WTC11 (cell line): ENCODE results near the gene TLE5. TPM values are rescaled to one million over a fixed set of nuclear protein-coding genes. Genes with fewer than 3 reads are reported as not detected.

Experiments
- ATAC-seq: fragments of 200-7000 bp; cut with Tn5 transposase; 2 replicates; pipeline ENCODE4 v1.10.0; 2021; ENCODE audit warnings: mild to moderate bottlenecking, moderate library complexity
- CTCF ChIA-PET: fragments of 300-600 bp; sonication (Branson Sonifier 250); formaldehyde crosslinking; loops from one replicate; lab custom pipeline; 2021; ENCODE audit warnings: antibody characterized with exemption; lab: Charles Lee
- POLR2A ChIA-PET: fragments of 350-600 bp; sonication (Branson Sonifier 250); formaldehyde crosslinking; loops from one replicate; lab custom pipeline; 2021; ENCODE audit warnings: antibody characterized with exemption; lab: Charles Lee
- DNase-seq: peaks from one replicate; pipeline ENCODE4 v3.0.0; 2021; ENCODE audit warnings: low spot score
- H3K27ac Mint-ChIP-seq: 2 replicates; pipeline ENCODE4 v1.8.0; 2021; ENCODE audit warnings: mixed read lengths
- H3K27me3 Mint-ChIP-seq: 2 replicates; pipeline ENCODE4 v1.8.0; 2021; ENCODE audit warnings: low read depth, mild to moderate bottlenecking, moderate library complexity, mixed read lengths
- H3K36me3 Mint-ChIP-seq: 2 replicates; pipeline ENCODE4 v1.8.0; 2021; ENCODE audit warnings: mixed read lengths
- H3K4me1 Mint-ChIP-seq: 2 replicates; pipeline ENCODE4 v1.8.0; 2022; ENCODE audit warnings: mixed read lengths
- H3K4me3 Mint-ChIP-seq: 2 replicates; pipeline ENCODE4 v1.8.0; 2021; ENCODE audit warnings: mild to moderate bottlenecking, moderate library complexity, mixed read lengths
- H3K9me3 Mint-ChIP-seq: 2 replicates; pipeline ENCODE4 v1.8.0; 2021; ENCODE audit warnings: mixed read lengths
- ATF3 ChIP-seq: sonication (generic); formaldehyde crosslinking; conservative IDR thresholded peaks from 2 replicates; pipeline ENCODE4 v1.8.1; 2022; ENCODE audit warnings: mild to moderate bottlenecking, missing genetic modification reagents
- ETV6 ChIP-seq: sonication (generic); formaldehyde crosslinking; IDR thresholded peaks from 2 replicates; pipeline ENCODE4 v1.8.1; 2022; ENCODE audit warnings: mild to moderate bottlenecking, missing genetic modification reagents
- FOXK1 ChIP-seq: sonication (generic); formaldehyde crosslinking; IDR thresholded peaks from 2 replicates; pipeline ENCODE4 v1.8.0; 2022; ENCODE audit warnings: mild to moderate bottlenecking, moderate library complexity, missing genetic modification reagents
- FOXP1 ChIP-seq: sonication (generic); formaldehyde crosslinking; IDR thresholded peaks from 2 replicates; pipeline ENCODE4 v1.8.0; 2022; ENCODE audit warnings: missing genetic modification reagents, mild to moderate bottlenecking, moderate library complexity, borderline replicate concordance
- GABPB1 ChIP-seq: sonication (generic); formaldehyde crosslinking; IDR thresholded peaks from 2 replicates; pipeline ENCODE4 v1.8.1; 2023; ENCODE audit warnings: mild to moderate bottlenecking, missing genetic modification reagents
- IRF2 ChIP-seq: sonication (generic); formaldehyde crosslinking; IDR thresholded peaks from 2 replicates; pipeline ENCODE4 v1.8.0; 2022; ENCODE audit warnings: low read depth, missing genetic modification reagents, borderline replicate concordance
- KAT7 ChIP-seq: sonication (generic); formaldehyde crosslinking; IDR thresholded peaks from 2 replicates; pipeline ENCODE4 v1.8.1; 2023; ENCODE audit warnings: missing genetic modification reagents, mild to moderate bottlenecking, borderline replicate concordance
- MYBL2 ChIP-seq: sonication (generic); formaldehyde crosslinking; IDR thresholded peaks from 2 replicates; pipeline ENCODE4 v1.8.1; 2023; ENCODE audit warnings: mild to moderate bottlenecking, moderate library complexity, missing genetic modification reagents
- NFE2L1 ChIP-seq: sonication (generic); formaldehyde crosslinking; IDR thresholded peaks from 2 replicates; pipeline ENCODE4 v1.8.1; 2023; ENCODE audit warnings: missing genetic modification reagents
- PRRX2 ChIP-seq: fragments of 250-450 bp; sonication (Bioruptor Pico); IDR thresholded peaks from 2 replicates; pipeline ENCODE4 v1.8.0; 2021; ENCODE audit warnings: mild to moderate bottlenecking
- RORB ChIP-seq: fragments of 250-450 bp; sonication (Bioruptor Pico); IDR thresholded peaks from 2 replicates; pipeline ENCODE4 v1.9.0; 2021; ENCODE audit warnings: mild to moderate bottlenecking
- TEAD4 ChIP-seq: sonication (generic); formaldehyde crosslinking; IDR thresholded peaks from 2 replicates; pipeline ENCODE4 v1.8.0; 2022; ENCODE audit warnings: mild to moderate bottlenecking, missing genetic modification reagents
- ZBTB21 ChIP-seq: sonication (generic); formaldehyde crosslinking; IDR thresholded peaks from 2 replicates; pipeline ENCODE4 v1.8.1; 2023; ENCODE audit warnings: mild to moderate bottlenecking, missing genetic modification reagents, borderline replicate concordance
- ZNF232 ChIP-seq: sonication (generic); formaldehyde crosslinking; IDR thresholded peaks from 2 replicates; pipeline ENCODE4 v1.8.0; 2022; ENCODE audit warnings: mild to moderate bottlenecking, missing genetic modification reagents
- ZNF423 ChIP-seq: fragments of 250-450 bp; sonication (Bioruptor Pico); IDR thresholded peaks from 2 replicates; pipeline ENCODE4 v2.1.2; 2022; ENCODE audit warnings: mild to moderate bottlenecking, moderate library complexity
- total RNA-seq: library from RNA; stranded (reverse); gene quantifications from 3 replicates; pipeline ENCODE4 v1.2.3, GENCODE V29; 2021
- TF ChIP-seq, protein P1 (sequence below): sonication (generic); formaldehyde crosslinking; IDR thresholded peaks from 2 replicates; pipeline ENCODE4 v1.8.0; 2022; ENCODE audit warnings: mild to moderate bottlenecking, missing genetic modification reagents
- TF ChIP-seq, protein P2 (sequence below): sonication (generic); formaldehyde crosslinking; IDR thresholded peaks from 2 replicates; pipeline ENCODE4 v1.8.1; 2022; ENCODE audit warnings: mild to moderate bottlenecking, missing genetic modification reagents, moderate library complexity, borderline replicate concordance
- TF ChIP-seq, protein P3 (sequence below): fragments of 250-450 bp; sonication (Bioruptor Pico); conservative IDR thresholded peaks from 2 replicates; pipeline ENCODE4 v1.9.0; 2021; ENCODE audit warnings: mild to moderate bottlenecking
- TF ChIP-seq, protein P4 (sequence below): sonication (generic); formaldehyde crosslinking; IDR thresholded peaks from 2 replicates; pipeline ENCODE4 v1.8.1; 2023; ENCODE audit warnings: mild to moderate bottlenecking, missing genetic modification reagents
- TF ChIP-seq, protein P5 (sequence below): sonication (generic); formaldehyde crosslinking; IDR thresholded peaks from 2 replicates; pipeline ENCODE4 v1.8.0; 2022; ENCODE audit warnings: mild to moderate bottlenecking, missing genetic modification reagents

TLE5 gene
- total RNA-seq, 1 experiment from 2014 or later: 246 TPM

GRCh38 chr19:3057275-3057714 is 5.0 kb downstream of the TLE5 start:
- H3K36me3 Mint-ChIP-seq: peaks cover 20% of the 10 kb centered on the region
- H3K4me1 Mint-ChIP-seq: peaks cover 46% of the 10 kb centered on the region
- ChIA-PET CTCF (interaction anchor here (0.6 to 1.9 kb wide), 6 partner anchors 17 to 107 kb away, joined by 3 to 7 read pairs (median 4); no protein-coding TSS in a partner anchor), POLR2A (interaction anchor here (0.7 to 0.9 kb wide), 2 partner anchors 11 to 16 kb away, joined by 3 read pairs; no protein-coding TSS in a partner anchor)
- no peak overlapping the region for H3K4me3 Mint-ChIP-seq
- no peaks in the 10 kb centered on the region for H3K27me3 Mint-ChIP-seq
- DNase-seq (no peak), ATAC-seq (peak; percentile 12; the same call in 1 of the 2 replicates)
- TF ChIP-seq, protein P1, sequence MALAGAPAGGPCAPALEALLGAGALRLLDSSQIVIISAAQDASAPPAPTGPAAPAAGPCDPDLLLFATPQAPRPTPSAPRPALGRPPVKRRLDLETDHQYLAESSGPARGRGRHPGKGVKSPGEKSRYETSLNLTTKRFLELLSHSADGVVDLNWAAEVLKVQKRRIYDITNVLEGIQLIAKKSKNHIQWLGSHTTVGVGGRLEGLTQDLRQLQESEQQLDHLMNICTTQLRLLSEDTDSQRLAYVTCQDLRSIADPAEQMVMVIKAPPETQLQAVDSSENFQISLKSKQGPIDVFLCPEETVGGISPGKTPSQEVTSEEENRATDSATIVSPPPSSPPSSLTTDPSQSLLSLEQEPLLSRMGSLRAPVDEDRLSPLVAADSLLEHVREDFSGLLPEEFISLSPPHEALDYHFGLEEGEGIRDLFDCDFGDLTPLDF: no peak
- TF ChIP-seq ETV6 (CRISPR knock-in tag): no peak
- TF ChIP-seq, protein P2, sequence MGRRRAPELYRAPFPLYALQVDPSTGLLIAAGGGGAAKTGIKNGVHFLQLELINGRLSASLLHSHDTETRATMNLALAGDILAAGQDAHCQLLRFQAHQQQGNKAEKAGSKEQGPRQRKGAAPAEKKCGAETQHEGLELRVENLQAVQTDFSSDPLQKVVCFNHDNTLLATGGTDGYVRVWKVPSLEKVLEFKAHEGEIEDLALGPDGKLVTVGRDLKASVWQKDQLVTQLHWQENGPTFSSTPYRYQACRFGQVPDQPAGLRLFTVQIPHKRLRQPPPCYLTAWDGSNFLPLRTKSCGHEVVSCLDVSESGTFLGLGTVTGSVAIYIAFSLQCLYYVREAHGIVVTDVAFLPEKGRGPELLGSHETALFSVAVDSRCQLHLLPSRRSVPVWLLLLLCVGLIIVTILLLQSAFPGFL (CRISPR knock-in tag): no peak
- TF ChIP-seq FOXP1: no peak
- no peak for TF ChIP-seq ZBTB21 (CRISPR knock-in tag)
- no peak for TF ChIP-seq KAT7 (CRISPR knock-in tag)
- TF ChIP-seq PRRX2 (CRISPR knock-in tag): no peak
- TF ChIP-seq FOXK1: no peak
- TF ChIP-seq, protein P3, sequence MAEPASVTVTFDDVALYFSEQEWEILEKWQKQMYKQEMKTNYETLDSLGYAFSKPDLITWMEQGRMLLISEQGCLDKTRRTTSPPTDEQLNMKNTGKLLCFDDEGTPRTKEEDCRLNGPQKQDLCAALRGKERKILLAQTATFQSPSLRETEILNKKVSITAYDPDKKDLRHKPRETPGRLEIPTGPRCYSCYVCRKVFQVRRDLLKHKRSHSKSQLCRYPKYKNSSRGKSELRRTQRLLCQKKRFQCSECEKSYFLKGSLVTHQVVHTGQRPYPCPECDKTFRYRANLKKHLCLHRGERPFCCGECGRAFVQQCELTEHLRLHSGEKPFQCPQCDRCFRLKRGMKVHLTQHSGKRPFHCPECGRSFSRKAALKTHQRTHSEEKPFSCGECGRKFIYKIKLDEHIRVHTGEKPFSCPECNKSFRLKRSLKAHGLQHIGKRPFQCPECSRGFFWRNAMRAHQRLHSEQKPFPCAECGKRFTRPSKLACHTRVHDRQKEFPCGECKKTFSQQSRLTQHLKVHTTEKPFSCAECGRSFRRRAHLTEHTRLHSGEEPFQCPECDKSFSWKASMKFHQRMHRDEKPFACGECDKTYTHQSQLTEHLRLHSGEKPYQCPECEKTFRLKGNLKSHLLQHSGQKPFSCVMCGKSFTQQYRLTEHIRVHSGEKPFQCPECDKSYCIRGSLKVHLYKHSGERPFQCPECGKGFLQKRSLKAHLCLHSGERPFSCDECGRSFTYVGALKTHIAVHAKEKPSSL (CRISPR knock-in tag): no peak
- TF ChIP-seq TEAD4: no peak
- no peak for TF ChIP-seq RORB
- TF ChIP-seq IRF2: no peak
- no peak for TF ChIP-seq ZNF423 (CRISPR knock-in tag)
- TF ChIP-seq, protein P4, sequence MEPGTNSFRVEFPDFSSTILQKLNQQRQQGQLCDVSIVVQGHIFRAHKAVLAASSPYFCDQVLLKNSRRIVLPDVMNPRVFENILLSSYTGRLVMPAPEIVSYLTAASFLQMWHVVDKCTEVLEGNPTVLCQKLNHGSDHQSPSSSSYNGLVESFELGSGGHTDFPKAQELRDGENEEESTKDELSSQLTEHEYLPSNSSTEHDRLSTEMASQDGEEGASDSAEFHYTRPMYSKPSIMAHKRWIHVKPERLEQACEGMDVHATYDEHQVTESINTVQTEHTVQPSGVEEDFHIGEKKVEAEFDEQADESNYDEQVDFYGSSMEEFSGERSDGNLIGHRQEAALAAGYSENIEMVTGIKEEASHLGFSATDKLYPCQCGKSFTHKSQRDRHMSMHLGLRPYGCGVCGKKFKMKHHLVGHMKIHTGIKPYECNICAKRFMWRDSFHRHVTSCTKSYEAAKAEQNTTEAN (CRISPR knock-in tag): no peak
- no peak for TF ChIP-seq MYBL2 (CRISPR knock-in tag)
- no peak for TF ChIP-seq ATF3 (CRISPR knock-in tag)
- no peak for TF ChIP-seq GABPB1 (CRISPR knock-in tag)
- H3K27ac Mint-ChIP-seq: no peak overlapping the region
- no peaks in the 10 kb centered on the region for H3K9me3 Mint-ChIP-seq

DNA sequence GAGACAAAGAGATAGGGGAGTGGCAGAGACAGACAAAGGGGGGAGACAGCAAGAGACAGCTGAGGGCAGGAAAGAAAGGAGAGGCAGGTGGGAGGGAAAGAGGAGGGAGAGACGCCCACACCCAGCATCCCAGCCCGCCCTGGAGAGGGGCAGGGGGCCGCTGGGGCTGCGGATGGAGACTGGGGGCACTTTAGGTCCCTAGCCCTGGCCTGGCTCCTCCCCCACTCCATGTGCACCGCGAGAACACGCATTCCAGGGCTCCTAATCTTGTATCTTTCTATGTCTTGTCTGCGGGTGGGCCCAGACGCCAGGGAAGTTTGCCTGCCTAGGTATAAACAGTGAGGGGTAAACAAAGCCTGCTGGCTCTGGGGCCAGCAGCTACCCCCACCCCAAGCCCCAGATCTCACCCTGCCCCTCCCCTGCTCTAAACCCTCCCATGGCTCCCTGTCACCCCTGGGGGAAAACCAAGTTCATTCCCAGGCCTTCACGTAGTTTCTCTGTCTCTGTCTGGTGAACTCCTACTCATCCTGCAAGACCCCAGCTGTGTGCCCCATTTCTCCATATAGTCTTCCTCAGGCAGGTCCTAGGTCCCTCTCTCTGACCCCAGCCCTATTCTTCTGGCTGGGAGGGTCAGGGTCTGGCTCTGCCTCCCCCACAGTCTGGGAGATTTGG is 5.7 kb downstream of the TLE5 start:
- H3K4me3 Mint-ChIP-seq: peak overlapping the region; percentile 16; the same call in 1 of the 2 replicates
- peak overlapping the region; percentile 65; the same call in 1 of the 2 replicates for H3K27ac Mint-ChIP-seq
- no peaks in the 10 kb centered on the region for H3K9me3 Mint-ChIP-seq
- no peak for DNase-seq
- TF ChIP-seq ZNF423 (CRISPR knock-in tag) (0 out of 2 replicates have a peak, but pooled peaks have one; percentile 25), NFE2L1 (CRISPR knock-in tag) (no peak), ZNF232 (CRISPR knock-in tag) (no peak)
- TF ChIP-seq, protein P5, sequence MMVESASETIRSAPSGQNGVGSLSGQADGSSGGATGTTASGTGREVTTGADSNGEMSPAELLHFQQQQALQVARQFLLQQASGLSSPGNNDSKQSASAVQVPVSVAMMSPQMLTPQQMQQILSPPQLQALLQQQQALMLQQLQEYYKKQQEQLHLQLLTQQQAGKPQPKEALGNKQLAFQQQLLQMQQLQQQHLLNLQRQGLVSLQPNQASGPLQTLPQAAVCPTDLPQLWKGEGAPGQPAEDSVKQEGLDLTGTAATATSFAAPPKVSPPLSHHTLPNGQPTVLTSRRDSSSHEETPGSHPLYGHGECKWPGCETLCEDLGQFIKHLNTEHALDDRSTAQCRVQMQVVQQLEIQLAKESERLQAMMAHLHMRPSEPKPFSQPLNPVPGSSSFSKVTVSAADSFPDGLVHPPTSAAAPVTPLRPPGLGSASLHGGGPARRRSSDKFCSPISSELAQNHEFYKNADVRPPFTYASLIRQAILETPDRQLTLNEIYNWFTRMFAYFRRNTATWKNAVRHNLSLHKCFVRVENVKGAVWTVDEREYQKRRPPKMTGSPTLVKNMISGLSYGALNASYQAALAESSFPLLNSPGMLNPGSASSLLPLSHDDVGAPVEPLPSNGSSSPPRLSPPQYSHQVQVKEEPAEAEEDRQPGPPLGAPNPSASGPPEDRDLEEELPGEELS (CRISPR knock-in tag): peak; percentile 17; the same call in 1 of the 2 replicates
- TF ChIP-seq, all 79 proteins: peak for 2
- ChIA-PET POLR2A (interaction anchor here (0.7 to 1.1 kb wide), 2 partner anchors 14 to 17 kb away, joined by 3 read pairs; no protein-coding TSS in a partner anchor), CTCF (interaction anchor here (1.4 to 1.6 kb wide), 4 partner anchors 21 to 106 kb away, joined by 5 to 7 read pairs (median 6); no protein-coding TSS in a partner anchor)
- Mint-ChIP-seq H3K27me3 (no peaks in the 10 kb centered on the region), H3K4me1 (peaks cover 46% of the 10 kb centered on the region), H3K36me3 (peaks cover 20% of the 10 kb centered on the region)
- ATAC-seq: peak; percentile 26
